Transverse colon (tissue), 4 donors: Measurements from ENCODE around the gene PHYKPL. TPM values are rescaled to one million over a fixed set of nuclear protein-coding genes. Genes with fewer than 3 reads are reported as not detected.
"Not testable (repeated sequence)": the region's sequence is repeated elsewhere in the genome, so short reads cannot be mapped to it uniquely, and the experiment has no call there.

Source experiments
- DNase-seq: peaks from one replicate; pipeline ENCODE4 v3.0.0-alpha.2; 2019
- H3K27ac ChIP-seq, 4 donors: fragments of 200-600 bp; sonication (generic); 2 replicates each; pipeline ENCODE4 v1.5.1; 2016 to 2018; ENCODE audit warnings: inconsistent platforms in 4 of 4
- H3K27me3 ChIP-seq: fragments of 200-600 bp; sonication (generic); 2 replicates; pipeline ENCODE4 v1.5.1; 2017; ENCODE audit warnings: inconsistent platforms
- H3K36me3 ChIP-seq, 4 donors: fragments of 200-600 bp; sonication (generic); 2 replicates each; pipeline ENCODE4 v1.5.1; 2017 to 2019; ENCODE audit warnings: inconsistent platforms in 4 of 4
- H3K4me1 ChIP-seq, 4 donors: fragments of 200-600 bp; sonication (generic); 2 replicates each; pipeline ENCODE4 v1.5.1; 2017 to 2020; ENCODE audit warnings: inconsistent platforms in 4 of 4
- H3K4me3 ChIP-seq, 4 donors: fragments of 200-600 bp; sonication (generic); 1 replicate in 1 of 4; 2 replicates in 3 of 4; pipeline versions ENCODE4 v1.5.1 to v1.6.1; 2017 to 2019; ENCODE audit warnings: inconsistent platforms in 4 of 4
- H3K9me3 ChIP-seq, 2 donors: fragments of 200-600 bp; sonication (generic); 2 replicates each; pipeline ENCODE4 v1.5.1; 2017 to 2019; ENCODE audit warnings: inconsistent platforms in 2 of 2
- EP300 ChIP-seq: sonication (generic); formaldehyde crosslinking; IDR thresholded peaks from one replicate; pipeline ENCODE4 v1.6.1; 2017; ENCODE audit warnings: antibody characterized with exemption, low read depth
- POLR2A ChIP-seq: fragments of 450-650 bp; IDR thresholded peaks from one replicate; pipeline ENCODE4 v1.6.1; 2016; ENCODE audit warnings: antibody characterized with exemption, mild to moderate bottlenecking, moderate library complexity
- POLR2AphosphoS5 ChIP-seq, 3 donors: sonication (generic); formaldehyde crosslinking; IDR thresholded peaks; one replicate each; pipeline ENCODE4 v1.6.1; 2016; ENCODE audit warnings: antibody characterized with exemption in 3 of 3
- WGBS, 2 donors: methylation state at CpG; one replicate each; pipeline ENCODE4 v1.1.5; 2018; ENCODE audit warnings: low coverage in 1 of 2; 5-methylcytosine and 5-hydroxymethylcytosine counted together
- in situ Hi-C, 4 donors: fragments of 200-750 bp; cut with MboI; loops; one replicate each; pipeline versions ENCODE4 v1.15.0 to v1.15.1; 2017; ENCODE audit warnings: low sequenced_read_pairs in 3 of 4, low pct_ligation_motif_present in 1 of 4, low pct_unique_long_range_greater_than_20kb in 1 of 4
- intact Hi-C: fragments of 100-400 bp; cut with DNase I; formaldehyde crosslinking; loops from one replicate; pipeline ENCODE4 v1.15.1; 2023; ENCODE audit warnings: low total_unique reads
- total RNA-seq, 4 donors: library from RNA; depleted of rRNA; stranded (reverse); fragments of >200 nt; gene quantifications; one replicate each; pipeline ENCODE4 v1.1.0, GENCODE V29; 2016
- TF ChIP-seq, protein P1 (sequence below), 5 experiments: fragments of 200-600 bp in 3 of 5; fragments of 450-650 bp in 2 of 5; sonication (generic) in 3 of 5; IDR thresholded peaks; 1 replicate in 2 of 5; 2 replicates in 3 of 5; pipeline ENCODE4 v1.5.1; 2016 to 2017; ENCODE audit warnings: antibody characterized with exemption in 5 of 5, inconsistent platforms in 3 of 5, mild to moderate bottlenecking in 2 of 5, moderate library complexity in 1 of 5

The PHYKPL gene
- total RNA-seq, 4 donors from 2014 or later: 124 to 405 (median 197) TPM

DNA sequence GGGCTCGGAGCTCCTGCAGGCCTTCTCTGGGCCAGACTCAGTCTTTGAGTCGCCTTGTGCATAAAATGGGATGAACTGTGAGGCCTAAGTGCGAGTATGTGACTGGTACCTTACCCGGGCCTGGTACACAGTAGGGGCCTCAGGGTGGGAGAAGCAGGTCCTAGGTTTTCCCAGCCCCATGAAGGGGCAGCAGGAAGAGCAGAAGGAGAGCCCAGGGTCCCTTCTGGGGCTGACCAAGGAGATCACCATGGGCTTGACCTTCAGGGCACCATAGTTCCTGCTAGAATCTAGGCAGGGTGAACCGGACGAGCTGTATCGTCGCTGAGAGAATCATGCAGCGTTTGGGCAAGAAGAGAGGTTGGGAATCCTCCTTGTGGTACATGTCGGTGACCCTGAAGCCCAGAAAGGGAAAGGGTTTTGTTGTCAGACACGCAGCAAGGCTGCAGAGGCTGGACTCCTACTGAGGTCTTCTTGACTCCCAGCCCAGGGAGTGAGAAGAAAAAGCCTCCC is 373 bp upstream of the PHYKPL start:
- TF ChIP-seq, protein P1, sequence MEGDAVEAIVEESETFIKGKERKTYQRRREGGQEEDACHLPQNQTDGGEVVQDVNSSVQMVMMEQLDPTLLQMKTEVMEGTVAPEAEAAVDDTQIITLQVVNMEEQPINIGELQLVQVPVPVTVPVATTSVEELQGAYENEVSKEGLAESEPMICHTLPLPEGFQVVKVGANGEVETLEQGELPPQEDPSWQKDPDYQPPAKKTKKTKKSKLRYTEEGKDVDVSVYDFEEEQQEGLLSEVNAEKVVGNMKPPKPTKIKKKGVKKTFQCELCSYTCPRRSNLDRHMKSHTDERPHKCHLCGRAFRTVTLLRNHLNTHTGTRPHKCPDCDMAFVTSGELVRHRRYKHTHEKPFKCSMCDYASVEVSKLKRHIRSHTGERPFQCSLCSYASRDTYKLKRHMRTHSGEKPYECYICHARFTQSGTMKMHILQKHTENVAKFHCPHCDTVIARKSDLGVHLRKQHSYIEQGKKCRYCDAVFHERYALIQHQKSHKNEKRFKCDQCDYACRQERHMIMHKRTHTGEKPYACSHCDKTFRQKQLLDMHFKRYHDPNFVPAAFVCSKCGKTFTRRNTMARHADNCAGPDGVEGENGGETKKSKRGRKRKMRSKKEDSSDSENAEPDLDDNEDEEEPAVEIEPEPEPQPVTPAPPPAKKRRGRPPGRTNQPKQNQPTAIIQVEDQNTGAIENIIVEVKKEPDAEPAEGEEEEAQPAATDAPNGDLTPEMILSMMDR (IDR thresholded peaks at IDR 0.05): no peak
- TF ChIP-seq EP300: no peak
- no peak for TF ChIP-seq POLR2AphosphoS5 (IDR thresholded peaks at IDR 0.05)
- TF ChIP-seq POLR2A: no peak
- Histone ChIP-seq H3K9me3 (no peaks in the 10 kb centered on the region), H3K4me3 (peak overlapping the region; percentile 73 to 83 (median 78)), H3K36me3 (peaks cover 0 to 21% (median 2%) of the 10 kb centered on the region in 4 donors), H3K27me3 (no peaks in the 10 kb centered on the region), H3K4me1 (peaks cover 25 to 72% (median 40%) of the 10 kb centered on the region in 4 donors), H3K27ac (peak overlapping the region; percentile 94 to 99 (median 98))
- intact Hi-C loops (no loop called here), in situ Hi-C loops (no loop called here)
- DNase-seq: no peak
- 76 to 80% methylated on average over 1 to 11 of the region's 11 CpGs for WGBS, 2 donors

DNA sequence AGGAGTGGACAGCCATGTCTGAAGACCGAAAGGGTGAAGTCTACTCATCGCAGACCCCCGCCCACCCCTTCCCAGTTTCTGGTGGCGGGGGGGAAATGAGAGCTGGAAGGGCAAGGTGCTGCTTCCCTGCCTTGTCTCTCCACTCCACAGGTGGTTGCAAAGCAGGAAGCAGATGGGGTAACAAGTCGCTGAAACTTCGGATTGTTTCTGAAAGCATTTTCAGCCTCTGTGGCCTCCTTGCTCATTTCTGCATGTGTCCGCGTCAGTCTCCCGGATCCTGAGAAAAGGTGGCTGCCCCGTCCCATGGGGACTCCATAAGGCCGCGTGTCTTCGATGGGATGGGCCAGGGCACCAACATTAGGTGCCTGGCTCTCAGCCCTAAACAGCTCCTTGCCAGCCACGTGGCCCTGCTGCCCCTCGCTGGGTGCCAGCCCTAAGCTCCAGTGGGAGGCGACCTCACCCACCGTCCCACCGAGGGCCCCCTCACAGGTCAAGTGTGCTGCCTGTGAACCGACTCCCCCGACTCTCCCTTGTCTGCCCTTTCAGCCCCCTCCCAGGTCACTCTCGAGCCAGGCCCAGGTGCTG is 971 bp downstream of the PHYKPL start:
- Histone ChIP-seq H3K36me3 (peaks cover 0 to 27% (median 2%) of the 10 kb centered on the region in 4 donors), H3K9me3 (no peaks in the 10 kb centered on the region), H3K4me1 (peaks cover 25 to 71% (median 33%) of the 10 kb centered on the region in 4 donors), H3K4me3 (peak overlapping the region; percentile 73 to 83 (median 78)), H3K27ac (peak overlapping the region; percentile 94 to 99 (median 98)), H3K27me3 (no peaks in the 10 kb centered on the region)
- WGBS, 2 donors: 11% methylated on average over 19 of the region's 21 CpGs; no CpG with 5 or more reads in 1 of the 2 donors
- no peak for DNase-seq
- TF ChIP-seq POLR2A (no peak), POLR2AphosphoS5 (IDR thresholded peaks at IDR 0.05) (no peak), EP300 (no peak)
- TF ChIP-seq, protein P1 (IDR thresholded peaks at IDR 0.05): no peak
- intact Hi-C loops (no loop called here), in situ Hi-C loops (no loop called here)

DNA sequence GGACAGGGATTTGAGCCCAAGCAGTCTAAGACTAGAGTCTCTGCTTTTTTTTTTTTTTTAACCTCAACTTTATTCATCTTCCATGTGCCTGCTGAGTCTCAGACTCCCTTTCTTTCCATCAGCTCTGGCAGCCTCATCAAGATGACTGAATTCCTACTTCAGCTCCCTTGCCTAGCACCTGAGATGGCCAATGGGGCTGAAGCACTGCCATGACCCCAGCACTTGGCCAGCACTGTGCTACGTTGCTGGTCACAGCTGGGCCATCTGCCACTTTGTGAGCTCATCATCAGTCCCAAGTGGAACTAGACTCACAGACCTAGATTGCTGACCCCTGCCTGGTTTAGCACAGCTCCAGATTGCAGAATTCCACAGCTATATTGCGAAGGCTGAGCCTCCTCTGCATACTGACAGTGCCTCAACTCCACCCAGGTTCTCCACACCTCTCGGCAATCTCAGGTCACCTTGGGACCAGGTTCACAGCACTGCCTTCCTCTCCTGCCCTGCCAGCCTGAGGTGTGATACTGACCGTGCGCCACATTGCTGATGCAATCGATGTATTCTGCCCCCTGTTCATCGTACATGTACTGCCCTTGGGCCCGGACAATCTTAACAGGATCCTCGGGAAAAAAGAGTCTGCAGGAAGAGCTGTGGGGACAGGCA is 1.6 kb downstream of the PHYKPL start:
- Histone ChIP-seq H3K36me3 (peaks cover 0 to 27% (median 2%) of the 10 kb centered on the region in 4 donors), H3K4me1 (peaks cover 25 to 71% (median 36%) of the 10 kb centered on the region in 4 donors), H3K4me3 (peak overlapping the region; percentile 73 to 83 (median 78)), H3K27me3 (no peaks in the 10 kb centered on the region), H3K27ac (peak overlapping the region; percentile 94 to 99 (median 98)), H3K9me3 (no peaks in the 10 kb centered on the region)
- intact Hi-C loops: no loop called here
- in situ Hi-C loops: no loop called here
- 40% methylated on average over 9 of the region's 9 CpGs; no CpG with 5 or more reads in 1 of the 2 donors for WGBS, 2 donors
- TF ChIP-seq POLR2A (peak; percentile 36), EP300 (no peak), POLR2AphosphoS5 (IDR thresholded peaks at IDR 0.05) (peak in 1 of 3 donors; percentile 68)
- TF ChIP-seq, protein P1 (IDR thresholded peaks at IDR 0.05): no peak
- DNase-seq: peak; percentile 65

DNA sequence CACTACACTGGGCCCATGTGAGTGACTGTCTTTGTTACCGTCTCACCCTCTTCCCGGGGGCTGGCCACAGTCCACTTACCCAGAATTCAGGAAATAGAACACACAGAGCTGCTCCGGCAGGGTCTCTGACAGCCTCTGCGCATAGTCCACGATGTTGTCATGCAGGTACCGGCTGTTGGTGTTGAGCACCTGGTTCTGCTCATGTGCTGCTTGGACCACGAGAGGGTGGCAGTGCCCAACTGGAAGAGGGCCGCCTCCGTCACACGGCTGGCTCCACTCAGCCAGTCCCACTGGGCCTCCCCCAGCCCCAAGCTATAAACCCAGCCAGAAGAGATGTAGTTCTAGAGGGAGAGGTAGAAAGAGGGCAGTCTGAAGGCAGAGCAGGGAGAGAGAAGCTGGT is 2.7 kb downstream of the PHYKPL start:
- intact Hi-C loops (no loop called here), in situ Hi-C loops (no loop called here)
- no peaks in the 10 kb centered on the region for H3K27me3 ChIP-seq
- H3K36me3 ChIP-seq: peaks cover 0 to 27% (median 2%) of the 10 kb centered on the region in 4 donors
- no peak for TF ChIP-seq EP300
- no peak for TF ChIP-seq POLR2AphosphoS5 (IDR thresholded peaks at IDR 0.05)
- TF ChIP-seq POLR2A: no peak
- TF ChIP-seq, protein P1 (IDR thresholded peaks at IDR 0.05): no peak
- no peaks in the 10 kb centered on the region for H3K9me3 ChIP-seq
- peak overlapping the region in 3 of 4 donors; percentile 94 to 98 (median 98) for H3K27ac ChIP-seq
- 92% methylated on average over 10 of the region's 10 CpGs; no CpG with 5 or more reads in 1 of the 2 donors for WGBS, 2 donors
- no peak overlapping the region for H3K4me3 ChIP-seq
- DNase-seq: no peak
- peaks cover 25 to 80% (median 43%) of the 10 kb centered on the region in 4 donors for H3K4me1 ChIP-seq

DNA sequence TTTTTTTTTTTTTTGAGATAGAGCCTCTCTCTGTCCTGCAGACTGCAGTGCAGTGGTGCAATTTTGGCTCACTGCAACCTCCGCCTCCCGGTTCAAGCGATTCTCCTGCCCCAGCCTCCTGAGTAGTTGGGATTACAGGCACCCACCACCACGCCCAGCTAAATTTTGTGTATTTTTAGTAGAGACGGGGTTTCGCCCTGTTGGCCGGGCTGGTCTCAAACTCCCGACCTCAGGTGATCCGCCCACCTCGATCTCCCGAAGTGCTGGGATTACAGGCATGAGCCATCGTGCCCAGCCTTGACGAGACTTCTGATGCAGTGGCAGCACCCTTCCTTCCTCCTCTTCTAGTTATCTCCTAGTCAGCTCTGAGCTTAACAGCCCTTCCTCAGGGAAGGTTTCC is 3.5 kb downstream of the PHYKPL start:
- in situ Hi-C loops, H3K4me3 ChIP-seq, intact Hi-C loops, H3K9me3 ChIP-seq, DNase-seq, H3K27me3 ChIP-seq: not testable (repeated sequence)
- peaks cover 0 to 27% (median 2%) of the 10 kb centered on the region in 4 donors for H3K36me3 ChIP-seq
- H3K4me1 ChIP-seq: peaks cover 25 to 74% (median 43%) of the 10 kb centered on the region in 4 donors
- peak overlapping the region in 2 of 4 donors; percentile 94 to 98 for H3K27ac ChIP-seq
- WGBS, 2 donors: 95% methylated on average over 13 of the region's 13 CpGs; no CpG with 5 or more reads in 1 of the 2 donors
